Astrocyte (in vitro differentiated cells and primary cell): ENCODE data around the gene ADAMTS16.

Experiments used
- CTCF ChIP-seq: IDR thresholded peaks from 2 replicates; pipeline ENCODE4 v1.5.1; 2011; ENCODE audit warnings: low read depth, mild to moderate bottlenecking, inconsistent platforms, low read length, moderate library complexity; ENCODE audit not compliant: insufficient read depth
- EZH2 ChIP-seq: IDR thresholded peaks from 2 replicates; pipeline ENCODE4 v1.6.1; 2012; ENCODE audit warnings: mild to moderate bottlenecking, low read length, inconsistent platforms; ENCODE audit not compliant: insufficient read depth

GRCh38 chr5:5195128-5195918 is 55.2 kb downstream of the ADAMTS16 start:
- TF ChIP-seq CTCF: no peak
- no peak for TF ChIP-seq EZH2
